Measurements from ENCODE around the gene FOXJ2.

- no peak for TF ChIP-seq CTCF (IDR thresholded peaks at IDR 0.05)
- no peak for TF ChIP-seq POLR2A (IDR thresholded peaks at IDR 0.05)
These were observed 883 bp downstream of the FOXJ2 start for GRCh38 chr12:8033153-8034044.

All from transverse colon (tissue), 3 donors.